GM10266 (cell line): ENCODE data around the gene ADAT1.

ENCODE experiments used
- DNase-seq: peaks from one replicate; pipeline ENCODE4 v3.0.0; 2012; ENCODE audit errors: extremely low spot score
- CTCF ChIP-seq: IDR thresholded peaks from 2 replicates; pipeline ENCODE4 v1.5.1; 2012; ENCODE audit warnings: mild to moderate bottlenecking, low read depth; ENCODE audit not compliant: control insufficient read depth, insufficient read depth; ENCODE audit errors: missing control alignments

Gene ADAT1

GRCh38 chr16:75589306-75589705 is 33.8 kb downstream of the ADAT1 start:
- no peak for DNase-seq
- TF ChIP-seq CTCF, result no peak

DNA sequence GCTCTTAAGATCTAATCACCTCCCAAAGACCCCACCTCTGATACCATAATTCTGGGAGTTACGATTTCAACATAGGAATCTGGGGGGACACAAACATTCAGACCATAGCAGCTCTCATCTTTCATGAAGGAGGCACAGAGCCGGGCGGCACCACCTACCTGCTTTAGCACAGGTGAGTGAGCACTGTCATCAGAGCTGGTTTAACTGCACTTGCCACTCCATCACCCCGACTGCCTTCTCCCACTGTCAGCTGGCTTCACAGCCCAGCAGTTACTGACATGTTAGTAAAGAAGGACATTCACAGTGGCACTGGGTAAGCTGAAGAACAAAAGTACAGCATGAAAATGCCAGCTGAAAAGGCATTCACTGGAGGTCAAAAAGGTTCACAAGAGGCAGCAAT is 34.4 kb downstream of the ADAT1 start:
- TF ChIP-seq CTCF, result no peak
- DNase-seq, result no peak

GRCh38 chr16:75584108-75584507 is 39.0 kb downstream of the ADAT1 start:
- no peak for TF ChIP-seq CTCF
- DNase-seq, result no peak

DNA sequence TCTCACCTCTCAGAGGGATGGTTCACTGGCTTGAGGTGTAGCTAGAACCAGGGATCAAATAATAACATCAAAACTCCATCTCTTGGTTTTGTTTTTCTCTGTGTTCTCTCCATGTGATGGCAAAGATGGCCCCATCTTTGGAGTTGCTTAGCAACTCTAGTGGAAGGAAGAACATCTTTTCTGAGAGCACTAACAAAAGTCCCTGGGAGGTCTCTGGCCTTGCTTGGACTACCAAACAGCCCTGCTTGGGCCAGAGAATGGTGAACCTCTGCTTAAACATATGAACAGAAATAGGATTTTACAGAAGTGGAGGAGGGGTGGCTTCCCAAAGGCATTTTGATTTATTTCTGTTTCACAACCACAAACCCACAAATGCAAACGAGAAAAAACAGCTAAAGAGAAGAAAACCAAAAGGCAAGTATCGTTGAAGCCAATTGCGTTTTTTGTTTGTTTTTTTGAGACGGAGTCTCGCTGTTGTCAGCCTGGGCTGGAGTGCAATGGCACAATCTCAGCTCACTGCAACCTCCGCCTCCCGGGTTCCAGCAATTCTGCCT is 43.7 kb downstream of the ADAT1 start:
- TF ChIP-seq CTCF, result no peak
- DNase-seq, result no peak

DNA sequence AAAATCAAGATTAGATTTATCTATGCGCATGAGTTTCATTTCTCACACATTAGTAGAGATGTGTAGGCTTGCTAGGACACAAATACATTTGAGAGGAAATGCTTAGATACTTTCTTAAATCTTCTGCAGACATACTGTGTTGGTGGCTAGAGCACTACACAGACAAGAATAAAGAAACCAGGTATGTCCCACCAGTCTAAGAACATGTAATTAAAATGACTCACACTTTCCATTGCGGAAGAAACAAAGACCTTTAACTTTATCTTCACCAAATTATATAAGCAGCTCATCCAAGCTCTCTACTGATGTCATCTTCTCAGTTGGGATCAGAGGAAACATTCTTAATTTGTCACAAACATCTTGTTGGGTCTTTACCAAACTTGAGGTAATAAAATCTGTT is 44.4 kb downstream of the ADAT1 start:
- DNase-seq, result no peak
- TF ChIP-seq CTCF, result no peak

GRCh38 chr16:75578212-75578611 is 44.9 kb downstream of the ADAT1 start:
- TF ChIP-seq CTCF, result no peak
- DNase-seq, result no peak

GRCh38 chr16:75576384-75576811 is 46.7 kb downstream of the ADAT1 start:
- DNase-seq, result peak; percentile 24
- no peak for TF ChIP-seq CTCF

DNA sequence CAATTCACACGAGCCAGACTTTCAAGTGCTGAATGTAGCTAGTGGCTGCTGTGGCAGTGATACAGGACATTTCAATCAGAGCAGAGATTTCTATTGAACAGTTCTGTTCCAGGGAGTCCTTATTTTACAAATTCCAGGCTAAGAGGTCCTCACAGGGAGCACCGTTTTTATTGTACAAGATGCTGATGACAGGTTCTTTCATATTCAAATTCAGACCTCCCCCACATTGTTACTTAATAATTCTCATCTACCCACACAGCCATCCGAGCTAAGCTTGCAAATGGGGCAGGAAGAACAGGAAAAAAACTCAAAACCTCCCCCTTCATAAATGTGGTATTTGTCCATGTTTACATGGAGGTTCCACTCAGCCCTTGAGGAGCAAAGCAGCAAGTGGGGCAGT is 47.1 kb downstream of the ADAT1 start:
- DNase-seq, result no peak
- no peak for TF ChIP-seq CTCF
